Stimulated activated naive B cell treated with anti-CD40 and anti-IgM and Interleukin-4, amounts not matched to agents 10 μg/mL and 1 μg/mL and 100 μg/mL, for 72 hours (primary cell): ENCODE data around the gene SLC28A3.

Source experiments
- ATAC-seq, 2 donors: fragments of 150-1000 bp; cut with Tn5 transposase; replicated peaks; 2 replicates each; pipeline ENCODE4 v1.10.0; 2021; ENCODE audit warnings: moderate library complexity in 1 of 2
- DNase-seq: peaks from one replicate; pipeline ENCODE4 v3.0.0; 2021
- H3K27ac Mint-ChIP-seq: one replicate; pipeline ENCODE4 v1.8.0; 2022; ENCODE audit warnings: mild to moderate bottlenecking, mixed read lengths
- H3K27me3 Mint-ChIP-seq, 2 donors: one replicate each; pipeline ENCODE4 v1.8.0; 2022; ENCODE audit warnings: mixed read lengths in 2 of 2
- H3K36me3 Mint-ChIP-seq, 2 donors: one replicate each; pipeline ENCODE4 v1.8.0; 2022; ENCODE audit warnings: mixed read lengths in 2 of 2, mild to moderate bottlenecking in 1 of 2
- H3K4me1 Mint-ChIP-seq, 2 donors: one replicate each; pipeline ENCODE4 v1.8.0; 2022; ENCODE audit warnings: mixed read lengths in 2 of 2, mild to moderate bottlenecking in 1 of 2
- H3K4me3 Mint-ChIP-seq, 2 donors: one replicate each; pipeline ENCODE4 v1.8.0; 2022; ENCODE audit warnings: mild to moderate bottlenecking in 2 of 2, mixed read lengths in 2 of 2, moderate library complexity in 1 of 2
- H3K9me3 Mint-ChIP-seq, 2 donors: one replicate each; pipeline ENCODE4 v1.8.0; 2022; ENCODE audit warnings: mixed read lengths in 2 of 2, mild to moderate bottlenecking in 1 of 2

The SLC28A3 gene

DNA sequence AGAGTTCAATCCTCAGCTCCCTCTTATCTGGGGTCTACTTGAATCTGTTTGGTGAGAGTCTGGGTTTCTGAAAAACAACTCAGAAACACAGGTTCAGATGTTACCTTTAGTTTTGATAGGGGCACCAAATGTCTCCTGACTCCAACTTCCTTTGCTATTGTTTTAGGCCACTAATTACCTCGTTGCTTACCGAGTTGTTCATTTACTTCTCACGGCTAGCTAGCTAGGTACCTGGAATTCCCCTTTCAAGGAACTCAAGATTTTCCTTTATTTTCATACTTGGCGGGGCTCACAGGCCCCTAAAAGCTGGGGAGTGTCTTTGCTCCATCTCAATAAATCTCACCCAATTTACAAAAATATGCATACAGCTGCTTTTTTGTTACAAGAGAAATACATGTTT lies 111.4 kb downstream of the SLC28A3 start:
- no peaks in the 10 kb centered on the region for H3K9me3 Mint-ChIP-seq
- no peaks in the 10 kb centered on the region for H3K4me1 Mint-ChIP-seq
- H3K27me3 Mint-ChIP-seq: peaks cover 0 to 11% of the 10 kb centered on the region in 2 donors
- no peak overlapping the region for H3K4me3 Mint-ChIP-seq
- DNase-seq (no peak), ATAC-seq (no peak)
- H3K27ac Mint-ChIP-seq: no peak overlapping the region
- no peaks in the 10 kb centered on the region for H3K36me3 Mint-ChIP-seq

DNA sequence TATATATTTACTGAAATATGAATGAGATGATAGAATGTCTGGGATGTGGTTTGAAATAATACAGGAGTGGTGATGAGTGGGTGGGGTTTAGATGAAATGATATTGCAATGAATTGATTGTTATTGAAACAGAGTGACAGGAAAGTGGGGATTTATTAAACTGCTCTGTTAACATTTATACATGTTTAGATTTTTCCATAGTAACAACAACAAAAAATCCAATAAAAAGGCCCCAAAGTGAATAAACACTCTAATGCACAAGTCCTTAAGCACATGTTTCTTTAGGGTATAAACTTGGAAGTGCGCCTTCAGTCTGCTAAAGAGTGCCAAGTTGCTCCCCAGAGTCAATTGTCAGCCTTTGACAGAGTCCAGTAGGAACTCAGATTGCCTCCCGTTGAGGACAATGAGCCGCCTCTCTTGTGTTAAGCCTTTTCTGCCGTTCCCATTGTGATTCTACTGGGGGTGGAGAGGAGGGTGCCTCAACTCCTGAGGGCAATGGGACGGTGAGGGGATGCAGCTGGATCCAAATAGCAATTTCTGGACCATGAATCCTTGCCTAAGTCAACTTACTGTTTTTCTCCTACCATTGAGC lies 112.3 kb downstream of the SLC28A3 start:
- Mint-ChIP-seq H3K27ac (no peak overlapping the region), H3K4me3 (no peak overlapping the region), H3K9me3 (peaks cover 0 to 1% of the 10 kb centered on the region in 2 donors), H3K36me3 (no peaks in the 10 kb centered on the region), H3K4me1 (no peaks in the 10 kb centered on the region), H3K27me3 (peaks cover 6 to 17% of the 10 kb centered on the region in 2 donors)
- ATAC-seq: no peak
- no peak for DNase-seq

DNA sequence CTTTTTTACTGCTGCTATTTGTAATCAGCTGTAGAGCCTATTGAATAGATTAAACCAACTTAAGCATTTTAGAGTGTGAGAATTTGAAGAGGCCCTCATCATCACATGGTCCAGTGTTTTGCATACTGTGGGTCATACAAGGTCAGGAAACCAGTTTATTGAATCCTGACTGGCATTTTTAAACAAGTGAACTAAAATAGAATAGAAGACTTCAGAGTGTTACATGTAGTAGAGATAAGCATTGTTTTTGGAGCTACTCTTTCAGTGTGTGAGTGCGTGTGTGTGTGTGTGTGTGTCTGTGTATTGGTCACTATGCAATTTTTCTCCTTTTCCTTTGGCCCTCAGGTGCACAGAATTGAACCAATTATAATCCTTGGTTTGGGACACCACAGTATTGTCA lies 114.4 kb downstream of the SLC28A3 start:
- peaks cover 7 to 11% of the 10 kb centered on the region in 2 donors for H3K9me3 Mint-ChIP-seq
- no peaks in the 10 kb centered on the region for H3K36me3 Mint-ChIP-seq
- ATAC-seq: no peak
- H3K27me3 Mint-ChIP-seq: peaks cover 8 to 22% of the 10 kb centered on the region in 2 donors
- H3K4me1 Mint-ChIP-seq: no peaks in the 10 kb centered on the region
- H3K27ac Mint-ChIP-seq: no peak overlapping the region
- no peak overlapping the region for H3K4me3 Mint-ChIP-seq
- DNase-seq: no peak
